GM19463 (cell line): Measurements from ENCODE around the gene ZNF101.

ENCODE experiments used
- ATAC-seq: cut with Tn5 transposase; IDR thresholded peaks from one replicate; pipeline ENCODE4 v1.9.1; 2021; ENCODE audit warnings: mild to moderate bottlenecking, moderate library complexity; ENCODE audit not compliant: unreplicated experiment

Gene ZNF101

DNA sequence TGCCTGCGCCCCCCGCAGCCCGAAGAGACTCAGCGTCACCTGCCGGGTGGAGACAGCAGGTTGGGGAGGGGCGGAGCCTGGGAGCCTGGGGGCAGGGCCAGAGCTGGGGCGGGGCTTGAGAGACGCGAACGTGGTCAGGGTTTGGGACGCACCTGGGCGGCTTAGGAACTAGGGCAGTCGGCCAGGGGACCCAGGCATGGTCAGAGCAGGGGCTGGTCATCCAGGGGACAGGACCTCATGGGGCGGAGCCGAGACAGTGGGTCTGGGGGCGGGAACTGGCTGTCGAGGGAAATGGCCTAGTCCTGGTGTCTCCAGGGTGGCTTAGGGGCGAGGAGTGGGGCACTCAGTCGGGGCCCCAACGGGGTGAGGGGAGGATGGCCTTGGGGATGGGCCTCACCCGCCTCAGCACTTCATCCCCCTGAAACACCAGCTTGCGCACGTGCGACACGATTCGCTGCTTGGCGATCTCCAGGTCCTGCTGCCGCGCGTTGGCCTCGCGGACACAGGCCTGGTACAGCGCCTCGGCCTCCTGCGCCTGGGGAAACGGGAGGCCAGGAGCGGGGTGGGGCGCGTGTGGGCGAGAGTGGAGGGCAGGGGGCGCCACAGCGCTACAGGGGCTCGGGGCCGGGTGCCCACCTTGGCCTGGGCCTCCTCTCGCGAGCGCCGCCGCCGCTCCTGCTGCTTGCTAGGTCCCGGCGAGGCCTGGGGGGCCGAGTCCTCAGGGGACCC, 31.0 kb upstream of the ZNF101 start:
- ATAC-seq: no peak

DNA sequence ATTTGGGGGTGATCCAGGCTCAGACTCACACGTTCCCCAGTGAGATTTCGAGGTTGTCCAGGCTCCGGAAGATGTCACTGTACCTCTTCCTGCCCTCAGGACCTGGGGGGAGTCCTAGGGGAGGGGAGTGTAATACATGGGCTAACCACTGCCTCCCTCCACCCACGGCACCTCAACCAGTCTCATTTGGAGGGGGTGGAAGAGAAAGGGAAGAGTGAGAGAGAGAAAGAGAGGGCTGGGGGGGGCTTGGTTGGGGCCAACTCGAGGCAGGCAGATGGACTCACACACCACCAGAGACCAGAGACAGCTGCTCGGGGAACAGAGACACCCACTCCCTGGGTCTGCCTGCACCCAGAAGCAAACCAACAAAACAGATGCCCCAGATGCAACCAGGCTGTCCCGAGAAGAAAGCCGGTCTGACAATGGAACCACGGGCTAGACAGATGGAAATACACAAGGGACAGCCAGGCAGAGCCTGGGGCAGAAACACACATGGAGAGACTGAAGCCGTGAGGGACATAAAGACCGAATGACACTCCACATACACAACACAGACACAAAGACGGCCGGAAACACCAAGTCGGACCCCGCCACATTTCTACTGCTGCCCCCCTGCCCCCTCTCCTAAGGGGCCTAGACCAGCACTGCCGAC, 26.0 kb upstream of the ZNF101 start:
- ATAC-seq: no peak

DNA sequence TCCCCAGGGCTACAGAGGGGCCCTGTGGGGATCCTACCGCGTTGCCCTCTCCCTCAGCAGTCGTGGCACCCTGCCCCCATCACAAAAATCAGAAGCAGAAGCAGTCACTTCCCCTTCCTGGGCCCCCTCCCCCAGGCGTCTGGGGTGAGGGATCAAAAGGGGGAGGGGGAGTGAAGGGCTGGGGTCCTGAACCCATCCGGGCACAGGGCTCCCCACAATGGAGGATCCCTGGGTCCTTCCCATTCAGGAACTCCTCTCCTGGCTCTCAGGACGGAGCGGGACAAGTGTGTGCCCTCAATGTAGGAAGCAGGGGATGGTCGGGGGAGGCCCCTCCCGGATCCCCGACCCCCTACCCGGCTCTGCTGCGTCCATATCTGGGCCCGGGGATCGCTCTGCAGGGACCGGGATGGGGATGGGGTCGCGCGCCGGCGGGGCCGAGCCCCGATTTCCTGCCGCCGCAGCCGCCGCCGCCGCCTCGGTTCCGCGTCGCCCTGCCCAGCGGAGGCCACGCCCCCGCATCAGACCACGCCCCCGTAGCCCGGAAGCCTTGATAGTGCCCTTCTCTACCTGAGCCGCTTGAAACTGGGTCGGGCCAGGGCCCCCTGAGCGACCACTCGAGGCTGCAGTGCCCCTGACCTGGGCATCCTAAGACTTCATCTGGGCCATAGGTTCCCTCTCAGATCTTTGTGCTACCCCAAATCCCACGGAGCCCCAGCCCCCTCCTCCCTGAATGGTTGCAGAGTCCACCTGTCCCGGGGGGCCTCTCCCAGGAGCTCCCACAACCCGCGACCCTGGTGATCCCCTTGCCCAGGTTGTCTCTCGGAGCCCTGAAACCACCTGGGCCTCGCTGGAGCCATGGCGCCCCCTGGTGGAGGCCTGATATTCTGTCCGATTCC, 25.2 kb upstream of the ZNF101 start, which contains the start of gene GMIP:
Gene GMIP, minus strand, starts transcription at position 500 of the 896 bp plus-strand sequence. Its CDS starts 128 bp downstream, at position 372.
- ATAC-seq: peak; percentile 84

DNA sequence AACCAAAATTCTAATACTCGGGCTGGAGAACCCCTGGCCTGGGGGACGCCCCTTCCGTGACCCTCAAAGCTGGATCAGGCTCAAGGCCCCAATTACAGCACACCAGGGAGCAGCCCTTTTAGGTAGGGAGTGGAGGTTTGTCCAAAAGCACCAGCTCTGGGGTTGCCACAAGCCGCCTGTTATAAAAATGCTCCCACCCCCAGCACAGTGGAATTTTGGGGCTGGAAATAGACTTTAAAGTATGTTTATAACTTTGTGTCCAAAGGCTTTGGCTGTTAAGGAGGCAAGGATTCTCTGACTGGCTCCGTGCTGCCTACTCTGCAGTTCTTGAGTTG, 24.6 kb upstream of the ZNF101 start:
- no peak for ATAC-seq

DNA sequence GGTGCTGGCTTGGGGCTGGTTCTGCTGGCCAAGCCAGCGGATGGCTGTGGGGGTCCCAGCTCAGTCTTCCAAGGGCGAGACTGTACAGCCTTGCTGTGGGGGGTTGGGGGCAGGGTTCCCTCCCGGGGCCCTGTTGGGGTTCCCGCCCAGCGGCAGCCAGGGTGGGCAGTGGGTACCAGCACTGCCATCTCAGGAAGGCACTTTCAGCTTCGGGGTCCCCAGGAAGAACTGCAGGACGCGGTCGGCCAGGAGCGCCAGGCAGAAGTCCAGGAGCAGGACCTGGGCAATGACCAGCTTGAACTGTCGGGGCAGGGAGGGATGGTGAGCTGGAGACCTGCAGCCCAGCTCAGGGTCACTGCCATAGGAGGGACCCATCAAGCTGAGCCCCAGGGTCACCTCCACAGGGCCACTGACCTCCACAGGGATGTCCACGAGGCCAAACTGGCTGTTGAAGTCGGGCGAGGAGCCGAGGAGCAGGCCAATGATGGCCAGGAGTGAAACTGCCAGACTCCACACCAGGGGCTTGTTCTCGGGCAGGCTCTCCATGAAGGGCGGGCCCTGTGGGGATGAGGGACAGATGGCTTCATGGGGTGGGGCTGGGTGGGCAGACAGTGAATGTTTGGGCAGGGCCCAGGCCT, 23.3 kb upstream of the ZNF101 start:
- no peak for ATAC-seq

DNA sequence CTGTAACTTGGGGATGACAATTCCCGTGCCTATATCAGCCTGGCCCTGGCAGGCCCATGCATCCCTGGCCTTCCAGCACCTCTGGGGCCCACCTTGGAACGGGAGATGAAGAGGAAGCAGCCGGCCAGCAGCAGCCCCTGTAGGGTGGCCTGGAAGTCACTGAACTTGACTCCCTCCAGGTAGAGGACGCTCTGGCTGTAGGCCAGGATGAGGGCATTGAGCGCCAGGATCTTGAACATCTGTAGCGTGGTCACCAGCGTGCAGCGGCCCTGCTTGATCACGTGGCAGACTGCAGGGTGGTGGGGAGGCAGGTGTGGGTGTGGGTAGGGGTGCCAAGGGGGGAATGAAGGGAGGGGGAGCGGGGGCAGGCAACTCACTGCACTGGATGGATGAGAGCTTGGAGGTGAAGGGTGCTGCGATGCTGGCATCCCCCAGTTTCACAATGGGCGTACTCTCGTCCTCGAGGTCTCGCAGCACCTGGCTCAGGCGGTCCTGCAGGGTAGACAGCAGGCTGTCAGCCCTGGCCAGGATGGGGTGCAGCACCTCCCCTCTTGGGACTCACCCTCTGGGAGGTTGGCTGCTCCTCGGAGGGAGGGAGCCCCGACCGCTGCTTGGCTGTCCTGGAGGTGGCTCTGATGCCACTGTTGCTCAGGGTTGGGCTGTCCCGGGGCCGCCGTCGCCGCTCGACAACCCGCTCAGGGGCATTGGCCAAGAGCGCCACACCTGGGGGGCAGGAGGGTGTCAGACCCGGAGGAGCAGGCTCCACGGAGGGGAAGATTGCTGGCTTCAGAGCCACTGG, 21.4 kb upstream of the ZNF101 start:
- no peak for ATAC-seq

DNA sequence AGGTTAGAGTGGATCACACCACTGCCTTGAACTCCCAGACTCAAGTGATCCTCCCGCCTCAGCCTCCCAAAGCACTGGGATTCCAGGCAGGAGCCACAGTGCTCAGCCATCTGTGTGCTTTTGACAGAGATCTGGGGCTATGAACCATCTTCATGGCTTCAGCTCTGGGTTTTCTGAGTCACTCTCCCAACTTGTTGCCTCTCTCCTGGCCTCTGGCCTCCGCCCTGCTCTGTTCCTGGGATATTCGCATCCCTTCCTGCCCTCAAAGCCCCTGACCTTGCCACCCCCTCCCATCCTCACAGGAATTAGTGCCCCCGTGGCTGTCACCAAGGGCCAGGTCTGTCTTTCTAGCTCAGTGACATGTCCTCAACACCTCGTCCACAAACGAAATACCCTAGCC, 19.5 kb upstream of the ZNF101 start:
- ATAC-seq: no peak

DNA sequence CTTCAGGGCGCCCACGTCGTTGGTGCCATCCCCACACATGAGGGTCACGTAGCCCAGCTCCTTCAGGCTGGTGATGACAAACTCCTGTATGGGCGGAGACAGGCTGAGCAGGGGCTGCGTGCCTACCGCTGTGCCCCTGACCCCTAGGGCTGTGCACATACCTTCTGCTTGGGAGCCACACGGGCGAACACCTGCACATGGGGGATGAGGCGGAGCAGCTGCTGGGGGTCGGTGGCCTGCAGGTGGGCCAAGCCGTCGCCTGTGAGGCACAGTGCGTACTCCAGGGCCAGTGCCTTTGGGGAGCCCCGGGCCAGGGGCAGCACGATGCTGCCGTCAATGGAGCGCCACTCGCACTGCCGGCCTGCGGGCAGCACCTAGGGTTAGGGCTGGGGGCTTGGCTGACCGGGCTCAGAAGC, 19.1 kb upstream of the ZNF101 start:
- no peak for ATAC-seq

DNA sequence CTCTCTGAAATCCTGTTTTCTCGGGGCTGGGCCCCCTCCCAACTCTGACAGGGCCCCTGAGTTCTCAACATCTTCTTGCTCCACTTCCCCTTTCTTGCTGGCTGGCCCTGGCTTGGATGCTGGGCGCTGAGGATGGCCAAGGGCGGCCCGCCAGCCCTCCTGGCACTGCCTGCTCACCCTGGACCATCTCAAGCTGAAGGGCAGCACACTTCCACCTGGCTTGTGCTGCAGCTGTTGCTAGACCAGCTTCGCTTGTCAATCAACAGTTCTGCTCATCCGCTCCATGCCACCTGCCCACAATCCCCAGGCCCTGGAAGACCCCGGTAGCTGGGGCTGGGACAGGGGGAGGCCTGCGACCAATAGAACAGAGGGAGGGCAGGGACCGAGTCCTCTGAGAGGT, 18.3 kb upstream of the ZNF101 start:
- ATAC-seq: no peak

DNA sequence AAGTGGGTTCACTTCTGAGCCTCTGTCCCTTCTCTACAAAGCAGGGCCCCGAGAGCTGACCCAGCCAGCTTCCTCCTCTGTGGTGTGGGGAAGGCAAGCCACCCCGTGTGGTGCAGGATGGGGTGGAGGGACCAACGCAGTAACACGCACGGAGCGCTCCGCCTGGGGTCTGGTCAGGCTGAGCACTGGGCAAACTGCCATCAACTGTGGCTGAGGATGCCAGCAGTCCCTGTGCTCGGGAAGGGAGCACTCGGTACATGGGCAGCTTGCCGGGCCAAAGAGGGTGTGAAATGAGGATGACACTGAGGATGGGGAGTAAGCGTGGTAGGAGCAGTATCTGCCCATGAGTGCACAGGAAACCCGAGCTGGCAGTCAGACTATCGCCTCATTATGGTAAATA, 17.6 kb upstream of the ZNF101 start:
- no peak for ATAC-seq

DNA sequence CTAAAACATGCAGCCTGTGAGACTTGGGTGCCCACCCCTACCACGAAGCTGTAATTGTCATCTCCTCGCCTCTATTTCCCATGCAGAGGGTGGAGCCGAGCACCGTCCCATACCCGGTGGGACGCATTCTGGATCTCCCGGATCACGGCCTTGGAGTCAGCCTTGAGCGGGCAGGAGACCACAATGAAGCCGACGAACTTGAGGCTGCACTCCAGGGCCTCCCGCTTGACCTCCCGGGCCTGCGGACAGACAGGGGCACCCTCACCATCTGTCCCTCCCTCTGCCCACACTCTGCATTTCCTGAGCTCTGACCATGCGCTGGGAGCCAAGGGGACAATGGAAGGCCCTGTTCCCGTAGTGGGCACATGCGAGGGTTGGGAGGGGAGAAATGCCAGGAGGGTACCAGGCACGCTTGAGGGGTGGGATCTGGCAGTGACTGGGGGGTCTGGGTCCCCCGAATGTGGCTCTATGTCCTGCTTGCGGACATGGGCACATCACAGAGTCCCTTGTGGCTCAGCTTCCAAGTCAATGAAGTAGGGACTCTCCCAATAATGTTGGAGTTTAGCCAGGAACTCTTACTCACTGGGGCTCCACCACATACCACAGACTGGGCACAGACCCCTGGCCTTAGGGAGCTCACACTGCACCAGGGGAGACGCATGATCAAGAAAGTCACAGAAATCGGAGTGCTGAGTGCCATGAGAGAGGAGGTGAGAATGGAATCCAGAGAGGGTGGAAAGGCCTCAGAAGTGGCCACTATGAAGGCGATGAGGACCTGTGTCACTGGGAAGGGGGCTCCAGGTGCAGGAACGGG, 15.9 kb upstream of the ZNF101 start:
- no peak for ATAC-seq

DNA sequence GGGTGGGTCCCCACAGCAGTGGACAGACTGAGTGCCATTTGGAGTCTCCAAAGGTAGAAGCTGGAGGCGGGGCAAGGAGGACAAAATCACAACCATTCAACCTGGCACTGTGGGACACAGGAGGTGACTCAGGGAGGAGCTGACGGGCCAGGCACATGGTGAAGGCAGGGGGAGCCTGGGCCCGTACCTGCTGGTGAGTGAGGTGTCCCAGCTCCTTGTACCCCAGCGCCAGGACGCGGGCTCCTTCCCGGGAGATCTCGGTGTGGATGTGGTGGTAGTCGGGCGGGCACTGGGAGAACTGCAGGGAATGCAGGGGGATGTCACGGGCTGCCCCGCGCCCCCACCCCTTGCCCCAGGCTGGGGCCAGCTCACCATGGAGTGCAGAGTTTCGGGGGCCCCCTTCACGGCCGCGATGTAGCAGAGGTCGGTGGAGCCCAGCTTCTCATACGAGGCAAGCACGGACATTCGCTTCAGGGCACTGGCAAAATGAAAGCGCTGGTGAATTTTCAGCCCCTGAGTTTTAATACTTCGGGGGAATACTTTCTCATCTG, 15.0 kb upstream of the ZNF101 start:
- no peak for ATAC-seq

DNA sequence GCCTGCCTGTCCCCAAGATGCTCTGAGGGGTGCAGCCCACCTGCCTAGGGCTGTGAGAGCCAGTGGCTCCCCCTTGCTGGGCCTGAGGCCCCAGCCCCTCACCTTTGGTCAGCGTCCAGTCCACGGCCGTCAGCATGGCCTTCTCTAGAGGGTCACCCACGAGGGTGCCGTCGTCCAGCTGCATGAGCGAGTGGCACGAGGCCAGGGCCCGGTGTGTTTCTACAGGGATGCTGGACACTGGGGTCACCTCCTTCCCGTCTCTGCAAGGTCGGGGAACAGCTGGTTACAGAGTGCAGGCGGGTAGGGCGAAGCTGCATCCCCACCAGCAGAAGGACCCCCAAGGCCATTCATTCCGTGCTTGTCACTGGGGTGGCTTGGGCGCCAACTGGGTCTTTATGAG, 14.2 kb upstream of the ZNF101 start:
- no peak for ATAC-seq

DNA sequence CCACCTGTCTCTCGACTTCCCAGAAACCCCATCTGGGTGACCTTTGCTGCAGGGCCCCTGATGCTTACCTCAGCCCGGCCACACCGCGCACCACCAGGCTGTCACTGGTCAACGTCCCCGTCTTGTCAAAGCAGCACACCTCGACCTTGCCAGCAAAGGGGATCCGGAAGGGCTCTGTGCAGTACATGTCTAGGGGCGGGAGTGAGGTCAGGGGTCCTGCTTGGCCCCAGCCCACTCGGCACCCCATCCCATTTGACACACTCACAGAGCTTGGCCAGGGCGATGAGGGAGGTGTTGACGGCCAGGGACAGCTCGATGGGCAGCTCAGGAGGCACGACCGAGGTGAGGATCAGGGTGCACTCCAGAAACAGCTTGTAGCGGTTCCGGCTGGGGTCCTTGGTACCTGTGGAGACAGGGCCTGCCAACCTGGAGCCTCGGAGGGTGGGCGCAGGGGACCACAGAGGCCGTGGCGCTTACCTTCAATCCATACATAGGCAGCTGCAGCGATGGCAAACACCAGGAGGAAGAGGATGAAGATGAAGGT, 13.5 kb upstream of the ZNF101 start:
- ATAC-seq: no peak

DNA sequence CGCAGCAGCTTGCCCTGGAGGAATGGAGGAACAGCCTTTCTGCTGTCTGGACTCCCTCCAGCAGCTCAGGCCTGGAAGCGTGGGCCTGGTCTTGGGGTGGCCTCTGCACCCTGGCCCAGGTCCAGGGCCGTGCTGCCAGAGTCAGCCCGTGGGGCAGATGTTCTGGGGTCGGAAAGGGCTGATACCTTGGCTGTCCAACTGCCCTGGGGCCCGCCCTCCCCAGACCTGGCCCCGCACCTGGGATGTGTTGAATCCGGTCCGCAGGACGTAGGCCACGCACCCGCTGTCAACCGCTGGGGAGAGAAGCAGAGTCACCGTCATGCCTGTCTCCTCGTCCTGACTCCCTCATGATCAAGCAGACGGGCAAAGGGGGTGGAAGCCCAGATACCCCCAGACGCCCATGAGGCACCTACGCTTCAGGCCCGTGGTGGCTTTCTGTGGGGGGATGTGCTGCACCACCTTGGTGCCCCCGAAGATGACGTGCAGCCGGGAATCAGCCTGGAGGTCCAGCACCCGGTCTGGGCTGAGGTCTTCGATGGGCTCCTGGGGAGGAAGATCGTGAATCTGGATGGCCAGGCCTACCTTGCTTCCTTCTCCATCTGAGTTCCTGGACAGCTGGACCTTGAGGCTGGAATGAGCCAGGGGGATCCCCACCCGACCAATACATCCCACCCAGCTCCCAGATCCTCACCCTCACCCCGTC, 12.8 kb upstream of the ZNF101 start:
- no peak for ATAC-seq

DNA sequence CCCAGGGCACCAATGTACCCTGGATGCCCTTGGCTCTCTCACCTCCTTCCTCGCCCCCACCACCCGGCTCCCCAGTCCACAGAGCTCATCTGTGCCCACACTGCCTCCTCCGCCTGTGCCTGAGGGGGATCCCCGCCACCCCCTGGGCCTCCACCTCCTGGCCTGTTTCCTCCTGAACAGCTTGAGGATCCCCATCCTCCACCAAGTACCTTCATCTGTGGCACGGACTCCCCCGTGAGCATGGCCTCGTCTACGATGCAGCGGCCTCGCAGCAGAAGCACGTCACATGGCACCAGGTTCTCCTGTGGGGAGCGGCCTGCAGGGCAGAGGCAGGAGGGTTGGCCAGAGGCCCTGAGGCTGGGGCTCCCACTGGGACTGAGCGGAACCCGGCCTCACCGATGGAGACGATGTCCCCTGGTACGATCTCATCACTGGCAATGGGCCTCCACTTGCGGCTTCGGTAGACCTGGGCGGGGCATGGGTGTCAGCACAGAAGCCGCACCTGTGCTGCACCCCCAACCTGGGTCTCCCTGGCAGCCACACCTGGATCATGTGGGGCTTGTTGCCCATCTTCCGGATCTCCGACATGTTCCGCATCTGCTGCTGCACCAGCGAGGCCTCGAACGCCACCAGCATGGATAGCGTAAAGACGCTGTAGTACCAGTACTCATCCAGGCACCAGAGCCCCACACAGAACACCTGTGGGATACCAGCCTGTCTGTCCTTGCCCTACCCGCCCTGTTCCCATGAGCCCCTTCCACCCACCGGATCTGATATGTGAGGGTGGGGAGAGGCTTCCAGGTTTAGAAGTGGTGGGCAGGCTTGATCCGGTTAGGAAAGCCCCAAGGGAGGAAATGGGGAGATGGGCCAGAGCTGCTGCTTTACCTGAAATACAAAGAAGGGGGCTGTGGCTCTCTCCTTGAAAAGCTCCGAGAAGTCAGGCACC, 11.9 kb upstream of the ZNF101 start:
- no peak for ATAC-seq

DNA sequence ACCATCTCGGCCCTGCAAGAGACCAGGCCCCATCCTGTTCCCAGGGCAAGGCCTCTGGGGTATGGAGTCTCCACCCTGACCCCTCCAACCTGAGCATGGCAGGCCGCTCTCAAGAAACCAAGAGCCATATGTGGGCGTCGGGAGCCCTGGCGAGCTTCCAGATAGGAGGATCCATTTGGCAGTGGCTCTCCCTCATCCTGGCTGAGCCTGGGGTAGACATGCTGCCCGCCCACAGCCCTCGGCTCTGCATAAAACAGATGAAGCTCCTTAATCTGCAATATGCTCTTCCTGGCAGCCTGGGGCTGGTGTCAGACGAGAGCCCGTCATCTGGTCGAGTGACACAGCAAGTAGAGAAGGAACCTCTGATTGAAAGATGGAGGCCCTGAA, 11.2 kb upstream of the ZNF101 start:
- no peak for ATAC-seq
